Gastrocnemius medialis (tissue), 4 donors: ENCODE measurements around the gene HOXC6. TPM values are rescaled to one million over a fixed set of nuclear protein-coding genes. Genes with fewer than 3 reads are reported as not detected.

Experiments used
- ATAC-seq, 2 donors: fragments of 150-250 bp; one replicate each; pipeline ENCODE4 v1.9.1; 2016
- DNase-seq, 2 donors: peaks; one replicate each; pipeline ENCODE4 v3.0.0-alpha.2; 2019
- H3K27ac ChIP-seq, 4 donors: fragments of 200-600 bp; sonication (generic); 1 replicate in 1 of 4; 2 replicates in 3 of 4; pipeline ENCODE4 v1.5.1; 2016 to 2018; ENCODE audit warnings: mild to moderate bottlenecking in 2 of 4, moderate library complexity in 1 of 4
- H3K27me3 ChIP-seq, 3 donors: fragments of 200-600 bp; sonication (generic) in 2 of 3; 1 replicate in 1 of 3; 2 replicates in 2 of 3; pipeline versions ENCODE4 v1.5.1 to v1.6.0; 2016 to 2019; ENCODE audit warnings: mild to moderate bottlenecking in 1 of 3, moderate library complexity in 1 of 3
- H3K36me3 ChIP-seq, 2 donors: fragments of 200-600 bp; sonication (generic) in 1 of 2; one replicate each; pipeline ENCODE4 v1.5.1; 2017 to 2018
- H3K4me1 ChIP-seq, 2 donors: fragments of 200-600 bp; sonication (generic) in 1 of 2; one replicate each; pipeline ENCODE4 v1.5.1; 2016 to 2017; ENCODE audit warnings: mild to moderate bottlenecking in 2 of 2
- H3K4me3 ChIP-seq, 4 donors: fragments of 200-600 bp; sonication (generic) in 3 of 4; 1 replicate in 1 of 4; 2 replicates in 3 of 4; pipeline ENCODE4 v1.5.1; 2016 to 2019; ENCODE audit warnings: mild to moderate bottlenecking in 2 of 4
- H3K9me3 ChIP-seq, 3 donors: fragments of 200-600 bp; sonication (generic) in 2 of 3; 1 replicate in 1 of 3; 2 replicates in 2 of 3; pipeline ENCODE4 v1.5.1; 2016 to 2019
- CTCF ChIP-seq, 5 experiments: fragments of 450-650 bp in 3 of 5; fragments of 200-600 bp in 2 of 5; sonication (generic) in 2 of 5; IDR thresholded peaks in 4 of 5; conservative IDR thresholded peaks in 1 of 5; 1 replicate in 4 of 5; 2 replicates in 1 of 5; pipeline ENCODE4 v1.5.1; 2016 to 2019; ENCODE audit warnings: antibody characterized with exemption in 5 of 5, mild to moderate bottlenecking in 3 of 5, moderate library complexity in 3 of 5
- POLR2A ChIP-seq, 2 donors: fragments of 450-650 bp; IDR thresholded peaks; one replicate each; pipeline ENCODE4 v1.6.1; 2017; ENCODE audit warnings: antibody characterized with exemption in 2 of 2, mild to moderate bottlenecking in 2 of 2, moderate library complexity in 2 of 2
- in situ Hi-C, 4 donors: fragments of 200-750 bp; cut with MboI; loops; one replicate each; pipeline versions ENCODE4 v1.15.0 to v1.8.0; 2017; ENCODE audit warnings: low sequenced_read_pairs in 4 of 4
- intact Hi-C: fragments of 100-400 bp; cut with DNase I; formaldehyde crosslinking; loops from one replicate; pipeline ENCODE4 v1.15.1; 2023; ENCODE audit warnings: low total_unique reads
- total RNA-seq, 4 donors: library from RNA; depleted of rRNA; stranded (reverse); fragments of >200 nt; gene quantifications; one replicate each; pipeline versions ENCODE4 v1.1.0 to v1.2.3, GENCODE V29; 2016

Gene HOXC6
- total RNA-seq, 4 donors from 2014 or later: 1.0 to 4.7 (median 3.8) TPM

- DNase-seq (peak in 1 of 2 donors; percentile 31), ATAC-seq (no peak)
- in situ Hi-C loops (loop anchor here in 2 of 4 donors (25.0 kb wide), 1 partner anchor 361 kb away; the partner anchor contains the start of gene GPR84 (in 2 of the 2)), intact Hi-C loops (no loop called here)
- H3K27ac ChIP-seq: peak overlapping the region; percentile 94 to 100 (median 98)
- H3K27me3 ChIP-seq: peaks cover 0 to 4% (median 0%) of the 10 kb centered on the region in 3 donors
- H3K4me3 ChIP-seq: peak overlapping the region; percentile 64 to 88 (median 80)
- H3K9me3 ChIP-seq: no peaks in the 10 kb centered on the region
- TF ChIP-seq POLR2A (IDR thresholded peaks at IDR 0.05) (no peak), CTCF (IDR thresholded peaks at IDR 0.05 in 4 of 5, conservative IDR thresholded peaks at IDR 0.05 in 1 of 5) (no peak)
- no peaks in the 10 kb centered on the region for H3K36me3 ChIP-seq
- H3K4me1 ChIP-seq: peaks cover 28 to 44% of the 10 kb centered on the region in 2 donors
Measured at GRCh38 chr12:54001283-54002187, 26.7 kb upstream of the HOXC6 start.

- ATAC-seq (no peak), DNase-seq (peak in 1 of 2 donors; percentile 53)
- Histone ChIP-seq H3K27me3 (peaks cover 0 to 4% (median 0%) of the 10 kb centered on the region in 3 donors), H3K9me3 (no peaks in the 10 kb centered on the region), H3K4me3 (peak overlapping the region; percentile 64 to 88 (median 80)), H3K36me3 (no peaks in the 10 kb centered on the region), H3K27ac (peak overlapping the region; percentile 94 to 100 (median 98)), H3K4me1 (peaks cover 34 to 51% of the 10 kb centered on the region in 2 donors)
- in situ Hi-C loops: loop anchor here in 2 of 4 donors (25.0 kb wide), 1 partner anchor 360 kb away; the partner anchor contains the start of gene GPR84 (in 2 of the 2)
- intact Hi-C loops: no loop called here
- TF ChIP-seq POLR2A (IDR thresholded peaks at IDR 0.05) (no peak), CTCF (IDR thresholded peaks at IDR 0.05 in 4 of 5, conservative IDR thresholded peaks at IDR 0.05 in 1 of 5) (no peak)
Measured at GRCh38 chr12:54002278-54002914, 25.8 kb upstream of the HOXC6 start.

DNA sequence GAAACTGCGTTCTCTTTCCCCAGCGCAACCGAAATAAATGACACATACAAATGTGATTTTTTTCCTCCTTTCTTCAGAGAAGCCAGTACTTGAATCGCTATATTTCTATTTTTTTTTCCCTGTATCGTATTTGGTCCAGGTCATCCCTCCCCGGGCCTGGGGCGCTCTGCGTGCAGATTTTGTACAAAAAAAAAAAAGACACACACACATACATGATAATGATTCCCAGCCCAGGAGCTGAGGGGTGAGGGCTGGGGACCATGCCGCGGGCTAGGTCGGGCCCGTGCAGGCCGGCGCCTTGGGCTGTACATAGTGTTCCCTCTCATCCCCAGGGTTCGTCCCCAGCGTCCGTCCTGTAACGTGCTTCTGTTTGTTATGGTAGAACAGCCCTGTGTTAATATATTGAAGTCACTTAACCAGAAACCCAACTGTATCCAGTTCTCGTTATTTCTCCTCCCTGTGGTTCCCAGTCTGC lies 25.3 kb upstream of the HOXC6 start:
- H3K27me3 ChIP-seq: peaks cover 0 to 4% (median 0%) of the 10 kb centered on the region in 3 donors
- ATAC-seq (peak; percentile 5 to 13), DNase-seq (peak in 1 of 2 donors; percentile 55)
- in situ Hi-C loops (loop anchor here in 2 of 4 donors (25.0 kb wide), 1 partner anchor 359 kb away; the partner anchor contains the start of gene GPR84 (in 2 of the 2)), intact Hi-C loops (no loop called here)
- no peak for TF ChIP-seq POLR2A (IDR thresholded peaks at IDR 0.05)
- no peak for TF ChIP-seq CTCF (IDR thresholded peaks at IDR 0.05 in 4 of 5, conservative IDR thresholded peaks at IDR 0.05 in 1 of 5)
- H3K9me3 ChIP-seq: no peaks in the 10 kb centered on the region
- peaks cover 37 to 53% of the 10 kb centered on the region in 2 donors for H3K4me1 ChIP-seq
- peak overlapping the region; percentile 94 to 100 (median 98) for H3K27ac ChIP-seq
- H3K4me3 ChIP-seq: peak overlapping the region; percentile 64 to 88 (median 80)
- H3K36me3 ChIP-seq: no peaks in the 10 kb centered on the region

GRCh38 chr12:54003625-54004024 lies 24.6 kb upstream of the HOXC6 start:
- DNase-seq (no peak), ATAC-seq (no peak)
- in situ Hi-C loops: loop anchor here in 2 of 4 donors (25.0 kb wide), 1 partner anchor 359 kb away; the partner anchor contains the start of gene GPR84 (in 2 of the 2)
- H3K4me3 ChIP-seq: peak overlapping the region; percentile 64 to 88 (median 80)
- peaks cover 35 to 55% of the 10 kb centered on the region in 2 donors for H3K4me1 ChIP-seq
- no peaks in the 10 kb centered on the region for H3K36me3 ChIP-seq
- intact Hi-C loops: no loop called here
- no peaks in the 10 kb centered on the region for H3K9me3 ChIP-seq
- peaks cover 0 to 4% (median 0%) of the 10 kb centered on the region in 3 donors for H3K27me3 ChIP-seq
- TF ChIP-seq CTCF (IDR thresholded peaks at IDR 0.05 in 4 of 5, conservative IDR thresholded peaks at IDR 0.05 in 1 of 5) (no peak), POLR2A (IDR thresholded peaks at IDR 0.05) (no peak)
- H3K27ac ChIP-seq: peak overlapping the region; percentile 94 to 100 (median 98)
